ENCODE measurements around the gene TRIP12.
"Not testable (repeated sequence)": the region's sequence is repeated elsewhere in the genome, so short reads cannot be mapped to it uniquely, and the experiment has no call there.

Gene TRIP12

GRCh38 chr2:229815342-229815741 is 106.5 kb downstream of the TRIP12 start:
- no peak overlapping the region for H3K9ac ChIP-seq (ENCODE audit: low read depth in 1 of 2, low read length in 2 of 2)
- no peak overlapping the region for H3K27ac ChIP-seq (ENCODE audit: low read depth in 2 of 2, low read length in 2 of 2)
- H3K9me3 ChIP-seq (ENCODE audit: control insufficient read depth in 2 of 2, low read length in 2 of 2) = no peaks in the 10 kb centered on the region
- peaks cover 47 to 53% of the 10 kb centered on the region in 2 donors for H3K36me3 ChIP-seq (ENCODE audit: control insufficient read depth in 2 of 2, insufficient read depth in 2 of 2, low read length in 2 of 2)
- no peak overlapping the region for H3K4me3 ChIP-seq (ENCODE audit: low read length in 2 of 2)
- no peaks in the 10 kb centered on the region for H3K27me3 ChIP-seq (ENCODE audit: control insufficient read depth in 2 of 2, insufficient read depth in 2 of 2, low read length in 2 of 2)
- H3K4me1 ChIP-seq (ENCODE audit: control insufficient read depth in 2 of 2, insufficient read depth in 2 of 2, low read length in 2 of 2) = no peaks in the 10 kb centered on the region

DNA sequence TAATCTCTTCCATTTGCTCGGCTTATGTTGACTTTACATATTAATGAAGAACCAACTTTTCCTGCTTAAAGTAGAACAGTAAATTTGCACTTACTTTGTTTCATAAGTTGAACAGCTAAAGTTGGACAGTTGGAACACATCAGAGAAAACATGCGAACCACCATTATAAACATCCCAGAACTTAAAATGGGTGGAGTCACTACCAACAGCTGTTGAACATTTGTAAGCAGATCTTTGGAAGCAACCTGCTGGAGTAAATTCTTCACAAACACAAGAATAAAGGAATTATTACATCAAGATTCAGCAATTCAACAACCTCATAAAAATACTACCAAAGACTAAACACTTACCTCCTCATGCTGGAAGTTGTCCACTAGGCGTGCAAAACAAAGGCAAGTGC is 111.0 kb downstream of the TRIP12 start:
- H3K9me3 ChIP-seq (ENCODE audit: control insufficient read depth in 2 of 2, low read length in 2 of 2) = no peaks in the 10 kb centered on the region
- H3K9ac ChIP-seq (ENCODE audit: low read depth in 1 of 2, low read length in 2 of 2) = no peak overlapping the region
- no peak overlapping the region for H3K4me3 ChIP-seq (ENCODE audit: low read length in 2 of 2)
- no peak overlapping the region for H3K27ac ChIP-seq (ENCODE audit: low read depth in 2 of 2, low read length in 2 of 2)
- peaks cover 62 to 69% of the 10 kb centered on the region in 2 donors for H3K36me3 ChIP-seq (ENCODE audit: control insufficient read depth in 2 of 2, insufficient read depth in 2 of 2, low read length in 2 of 2)
- no peaks in the 10 kb centered on the region for H3K4me1 ChIP-seq (ENCODE audit: control insufficient read depth in 2 of 2, insufficient read depth in 2 of 2, low read length in 2 of 2)
- no peaks in the 10 kb centered on the region for H3K27me3 ChIP-seq (ENCODE audit: control insufficient read depth in 2 of 2, insufficient read depth in 2 of 2, low read length in 2 of 2)

GRCh38 chr2:229805559-229805958 is 116.2 kb downstream of the TRIP12 start:
- Histone ChIP-seq H3K9ac (ENCODE audit: low read depth in 1 of 2, low read length in 2 of 2) (no peak overlapping the region), H3K4me3 (ENCODE audit: low read length in 2 of 2) (no peak overlapping the region), H3K27me3 (ENCODE audit: control insufficient read depth in 2 of 2, insufficient read depth in 2 of 2, low read length in 2 of 2) (no peaks in the 10 kb centered on the region), H3K9me3 (ENCODE audit: control insufficient read depth in 2 of 2, low read length in 2 of 2) (no peaks in the 10 kb centered on the region), H3K4me1 (ENCODE audit: control insufficient read depth in 2 of 2, insufficient read depth in 2 of 2, low read length in 2 of 2) (peaks cover 0 to 2% of the 10 kb centered on the region in 2 donors), H3K27ac (ENCODE audit: low read depth in 2 of 2, low read length in 2 of 2) (no peak overlapping the region), H3K36me3 (ENCODE audit: control insufficient read depth in 2 of 2, insufficient read depth in 2 of 2, low read length in 2 of 2) (peaks cover 71 to 73% of the 10 kb centered on the region in 2 donors)

GRCh38 chr2:229802785-229803184 is 119.0 kb downstream of the TRIP12 start:
- H3K4me3 ChIP-seq (ENCODE audit: low read length in 2 of 2) = no peak overlapping the region
- no peaks in the 10 kb centered on the region for H3K9me3 ChIP-seq (ENCODE audit: control insufficient read depth in 2 of 2, low read length in 2 of 2)
- H3K27ac ChIP-seq (ENCODE audit: low read depth in 2 of 2, low read length in 2 of 2) = no peak overlapping the region
- H3K4me1 ChIP-seq (ENCODE audit: control insufficient read depth in 2 of 2, insufficient read depth in 2 of 2, low read length in 2 of 2) = peaks cover 0 to 2% of the 10 kb centered on the region in 2 donors
- H3K27me3 ChIP-seq (ENCODE audit: control insufficient read depth in 2 of 2, insufficient read depth in 2 of 2, low read length in 2 of 2) = no peaks in the 10 kb centered on the region
- no peak overlapping the region for H3K9ac ChIP-seq (ENCODE audit: low read depth in 1 of 2, low read length in 2 of 2)
- H3K36me3 ChIP-seq (ENCODE audit: control insufficient read depth in 2 of 2, insufficient read depth in 2 of 2, low read length in 2 of 2) = peaks cover 61 to 77% of the 10 kb centered on the region in 2 donors

DNA sequence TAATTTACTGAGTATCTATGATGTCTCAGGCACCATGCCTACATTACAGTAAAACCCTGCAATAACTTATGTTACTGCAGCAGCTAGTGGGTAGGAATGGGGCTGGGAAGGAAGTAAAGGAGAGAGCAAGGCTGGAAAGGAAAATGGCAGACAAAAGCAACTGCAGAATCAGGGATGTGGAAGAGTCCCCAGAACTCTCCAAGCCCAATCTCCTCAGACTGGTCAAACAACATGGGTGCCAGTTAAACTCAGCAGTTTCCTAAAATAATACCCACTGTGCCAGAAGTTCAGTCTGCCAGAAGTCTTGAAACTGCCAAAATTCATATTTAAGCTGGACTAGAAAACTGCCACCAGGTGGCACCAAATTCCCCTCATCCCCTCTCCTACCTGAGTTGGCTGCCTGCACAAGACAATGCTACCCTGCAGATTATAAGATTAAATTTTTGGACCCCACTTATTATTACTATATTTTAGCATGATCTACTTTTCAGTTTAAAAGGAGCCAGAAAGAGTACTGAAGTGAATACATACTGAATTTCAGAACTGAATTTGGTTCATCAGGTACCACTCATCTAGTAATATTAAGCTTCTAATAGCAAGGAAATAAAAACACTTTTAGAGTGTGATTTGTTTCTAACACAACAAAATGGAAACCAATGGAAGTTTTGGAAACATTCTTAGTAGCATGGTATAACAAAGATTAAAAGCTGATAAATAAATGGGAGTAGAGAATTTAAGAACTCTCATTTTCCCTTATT is 120.6 kb downstream of the TRIP12 start:
- H3K36me3 ChIP-seq (ENCODE audit: control insufficient read depth in 2 of 2, insufficient read depth in 2 of 2, low read length in 2 of 2) = peaks cover 63 to 75% of the 10 kb centered on the region in 2 donors

DNA sequence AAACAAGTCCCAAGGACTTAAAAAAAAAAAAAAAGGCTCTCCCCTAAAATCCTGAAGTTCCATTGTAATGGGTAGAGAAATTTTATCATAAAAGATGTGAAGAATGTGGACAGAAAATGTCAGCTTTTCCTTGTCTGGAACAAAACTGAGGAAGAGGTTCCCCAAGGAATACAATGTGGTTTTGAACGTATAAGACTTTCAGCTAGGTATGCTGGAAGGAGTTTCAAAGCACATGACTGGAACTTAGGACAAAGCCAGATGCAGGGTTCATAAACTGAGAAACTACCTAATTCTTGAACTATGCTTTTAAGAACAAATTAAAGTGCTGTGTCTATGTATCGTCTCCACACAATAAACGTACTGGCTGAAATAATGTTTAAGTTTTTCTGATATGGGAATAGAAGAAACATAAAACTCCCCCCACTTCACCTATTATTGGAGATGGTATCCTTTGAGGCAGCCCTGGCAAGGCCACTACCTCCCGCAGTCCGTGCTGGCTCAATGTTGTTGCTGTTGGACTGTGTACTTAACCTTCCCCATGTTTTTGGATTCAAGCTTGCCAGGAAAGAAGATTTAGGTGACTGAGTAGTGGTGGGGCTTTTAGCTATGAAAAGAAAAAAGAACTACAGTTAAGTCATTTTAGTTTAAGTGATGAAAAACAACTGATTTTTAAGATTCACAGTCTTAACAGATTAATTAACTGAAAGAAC is 123.2 kb downstream of the TRIP12 start:
- Histone ChIP-seq H3K36me3 (ENCODE audit: control insufficient read depth in 2 of 2, insufficient read depth in 2 of 2, low read length in 2 of 2) (peaks cover 65 to 73% of the 10 kb centered on the region in 2 donors), H3K9ac (ENCODE audit: low read depth in 1 of 2, low read length in 2 of 2) (no peak overlapping the region), H3K9me3 (ENCODE audit: control insufficient read depth in 2 of 2, low read length in 2 of 2) (no peaks in the 10 kb centered on the region), H3K27ac (ENCODE audit: low read depth in 2 of 2, low read length in 2 of 2) (no peak overlapping the region), H3K4me3 (ENCODE audit: low read length in 2 of 2) (no peak overlapping the region), H3K27me3 (ENCODE audit: control insufficient read depth in 2 of 2, insufficient read depth in 2 of 2, low read length in 2 of 2) (no peaks in the 10 kb centered on the region), H3K4me1 (ENCODE audit: control insufficient read depth in 2 of 2, insufficient read depth in 2 of 2, low read length in 2 of 2) (peaks cover 0 to 2% of the 10 kb centered on the region in 2 donors)

More for the DNA sequence above, 120.6 kb downstream of the TRIP12 start:
- no peak overlapping the region for H3K4me3 ChIP-seq (ENCODE audit: low read length in 2 of 2)
- H3K9me3 ChIP-seq (ENCODE audit: control insufficient read depth in 2 of 2, low read length in 2 of 2) = no peaks in the 10 kb centered on the region
- H3K4me1 ChIP-seq (ENCODE audit: control insufficient read depth in 2 of 2, insufficient read depth in 2 of 2, low read length in 2 of 2) = peaks cover 0 to 2% of the 10 kb centered on the region in 2 donors
- H3K27me3 ChIP-seq (ENCODE audit: control insufficient read depth in 2 of 2, insufficient read depth in 2 of 2, low read length in 2 of 2) = no peaks in the 10 kb centered on the region
- H3K27ac ChIP-seq (ENCODE audit: low read depth in 2 of 2, low read length in 2 of 2) = no peak overlapping the region
- no peak overlapping the region for H3K9ac ChIP-seq (ENCODE audit: low read depth in 1 of 2, low read length in 2 of 2)

GRCh38 chr2:229795058-229795457 is 126.8 kb downstream of the TRIP12 start:
- H3K36me3 ChIP-seq (ENCODE audit: control insufficient read depth in 2 of 2, insufficient read depth in 2 of 2, low read length in 2 of 2) = peaks cover 68 to 80% of the 10 kb centered on the region in 2 donors

GRCh38 chr2:229794636-229795035 is 127.2 kb downstream of the TRIP12 start:
- Histone ChIP-seq H3K27me3 (ENCODE audit: control insufficient read depth in 2 of 2, insufficient read depth in 2 of 2, low read length in 2 of 2) (no peaks in the 10 kb centered on the region), H3K27ac (ENCODE audit: low read depth in 2 of 2, low read length in 2 of 2) (no peak overlapping the region), H3K4me1 (ENCODE audit: control insufficient read depth in 2 of 2, insufficient read depth in 2 of 2, low read length in 2 of 2) (no peaks in the 10 kb centered on the region), H3K36me3 (ENCODE audit: control insufficient read depth in 2 of 2, insufficient read depth in 2 of 2, low read length in 2 of 2) (peaks cover 68 to 80% of the 10 kb centered on the region in 2 donors), H3K4me3 (ENCODE audit: low read length in 2 of 2) (no peak overlapping the region), H3K9me3 (ENCODE audit: control insufficient read depth in 2 of 2, low read length in 2 of 2) (no peaks in the 10 kb centered on the region), H3K9ac (ENCODE audit: low read depth in 1 of 2, low read length in 2 of 2) (no peak overlapping the region)

More at GRCh38 chr2:229795058-229795457, 126.8 kb downstream of the TRIP12 start:
- no peaks in the 10 kb centered on the region for H3K27me3 ChIP-seq (ENCODE audit: control insufficient read depth in 2 of 2, insufficient read depth in 2 of 2, low read length in 2 of 2)
- H3K9me3 ChIP-seq (ENCODE audit: control insufficient read depth in 2 of 2, low read length in 2 of 2) = no peaks in the 10 kb centered on the region
- H3K4me1 ChIP-seq (ENCODE audit: control insufficient read depth in 2 of 2, insufficient read depth in 2 of 2, low read length in 2 of 2) = no peaks in the 10 kb centered on the region
- H3K27ac ChIP-seq (ENCODE audit: low read depth in 2 of 2, low read length in 2 of 2) = no peak overlapping the region
- H3K9ac ChIP-seq (ENCODE audit: low read depth in 1 of 2, low read length in 2 of 2) = no peak overlapping the region
- no peak overlapping the region for H3K4me3 ChIP-seq (ENCODE audit: low read length in 2 of 2)

DNA sequence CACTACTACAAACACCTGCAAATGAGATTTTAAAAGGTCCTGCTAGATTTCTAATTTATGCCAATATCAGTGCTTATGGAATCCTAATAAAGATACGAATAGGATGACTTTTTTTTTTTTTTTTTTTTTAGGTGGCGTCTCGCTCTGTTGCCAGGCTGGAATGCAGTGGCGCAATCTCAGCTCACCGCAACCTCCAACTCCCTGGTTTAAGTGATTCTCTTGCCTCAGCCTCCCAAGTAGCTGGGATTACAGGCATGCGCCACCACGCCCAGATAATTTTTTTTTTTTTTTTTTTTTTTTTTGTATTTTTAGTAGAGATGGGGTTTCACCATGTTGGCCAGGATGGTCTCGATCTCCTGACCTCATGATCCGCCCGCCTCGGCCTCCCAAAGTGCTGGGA is 135.5 kb downstream of the TRIP12 start:
- not testable (repeated sequence) for H3K27ac ChIP-seq (ENCODE audit: low read depth in 2 of 2, low read length in 2 of 2); H3K4me1 ChIP-seq (ENCODE audit: control insufficient read depth in 2 of 2, insufficient read depth in 2 of 2, low read length in 2 of 2); H3K4me3 ChIP-seq (ENCODE audit: low read length in 2 of 2); H3K9ac ChIP-seq (ENCODE audit: low read depth in 1 of 2, low read length in 2 of 2); H3K27me3 ChIP-seq (ENCODE audit: control insufficient read depth in 2 of 2, insufficient read depth in 2 of 2, low read length in 2 of 2); H3K9me3 ChIP-seq (ENCODE audit: control insufficient read depth in 2 of 2, low read length in 2 of 2)
- peaks cover 50 to 66% of the 10 kb centered on the region in 2 donors for H3K36me3 ChIP-seq (ENCODE audit: control insufficient read depth in 2 of 2, insufficient read depth in 2 of 2, low read length in 2 of 2)

- H3K4me1 ChIP-seq (ENCODE audit: control insufficient read depth in 2 of 2, insufficient read depth in 2 of 2, low read length in 2 of 2) = no peaks in the 10 kb centered on the region
- peaks cover 52 to 56% of the 10 kb centered on the region in 2 donors for H3K36me3 ChIP-seq (ENCODE audit: control insufficient read depth in 2 of 2, insufficient read depth in 2 of 2, low read length in 2 of 2)
- H3K9me3 ChIP-seq (ENCODE audit: control insufficient read depth in 2 of 2, low read length in 2 of 2) = no peaks in the 10 kb centered on the region
- no peak overlapping the region for H3K9ac ChIP-seq (ENCODE audit: low read depth in 1 of 2, low read length in 2 of 2)
- no peaks in the 10 kb centered on the region for H3K27me3 ChIP-seq (ENCODE audit: control insufficient read depth in 2 of 2, insufficient read depth in 2 of 2, low read length in 2 of 2)
- no peak overlapping the region for H3K27ac ChIP-seq (ENCODE audit: low read depth in 2 of 2, low read length in 2 of 2)
- no peak overlapping the region for H3K4me3 ChIP-seq (ENCODE audit: low read length in 2 of 2)
Measured at GRCh38 chr2:229784791-229785190, 137.0 kb downstream of the TRIP12 start.
